GM23338 (cell line): ENCODE results near the gene ARHGAP42. TPM values are rescaled to one million over a fixed set of nuclear protein-coding genes. Genes with fewer than 3 reads are reported as not detected.

Source experiments
- ATAC-seq: fragments of 200-7000 bp; cut with Tn5 transposase; 3 replicates; pipeline ENCODE4 v1.9.1; 2020
- DNase-seq: peaks from one replicate; pipeline ENCODE4 v3.0.0-alpha.2; 2015; ENCODE audit warnings: low spot score
- H2AFZ ChIP-seq: fragments of 200-600 bp; sonication (generic); 2 replicates; pipeline ENCODE4 v1.8.0; 2016; ENCODE audit warnings: antibody characterized with exemption, mild to moderate bottlenecking, moderate library complexity
- H3F3A ChIP-seq: fragments of 200-600 bp; sonication (generic); replicated peaks from 2 replicates; pipeline ENCODE4 v1.8.0; 2017; ENCODE audit warnings: antibody characterized with exemption, mixed run types, low read depth
- H3K27ac ChIP-seq: fragments of 200-600 bp; sonication (generic); 2 replicates; pipeline ENCODE4 v1.6.1; 2016; ENCODE audit warnings: low read depth
- H3K27me3 ChIP-seq: fragments of 200-600 bp; sonication (generic); 2 replicates; pipeline ENCODE4 v1.8.0; 2016; ENCODE audit warnings: mild to moderate bottlenecking, mixed run types, moderate library complexity; ENCODE audit not compliant: insufficient read depth
- H3K36me3 ChIP-seq: fragments of 200-600 bp; sonication (generic); 2 replicates; pipeline ENCODE4 v1.8.0; 2016; ENCODE audit warnings: mild to moderate bottlenecking; ENCODE audit not compliant: insufficient read depth
- H3K4me1 ChIP-seq: fragments of 200-600 bp; sonication (generic); 2 replicates; pipeline ENCODE4 v1.8.0; 2016; ENCODE audit warnings: mild to moderate bottlenecking, moderate library complexity; ENCODE audit not compliant: insufficient read depth
- H3K4me2 ChIP-seq: fragments of 200-600 bp; sonication (generic); 2 replicates; pipeline ENCODE4 v1.7.1; 2017; ENCODE audit warnings: mixed run types
- H3K4me3 ChIP-seq: fragments of 200-600 bp; sonication (generic); 2 replicates; pipeline ENCODE4 v1.6.1; 2016; ENCODE audit warnings: mixed run types
- H3K79me2 ChIP-seq: fragments of 200-600 bp; sonication (generic); replicated peaks from 2 replicates; pipeline ENCODE4 v1.8.0; 2017; ENCODE audit warnings: mild to moderate bottlenecking; ENCODE audit not compliant: insufficient read depth
- H3K9me2 ChIP-seq: fragments of 200-600 bp; sonication (generic); 2 replicates; pipeline ENCODE4 v1.8.0; 2017; ENCODE audit not compliant: insufficient read depth
- H4K20me1 ChIP-seq: fragments of 200-600 bp; sonication (generic); replicated peaks from 2 replicates; pipeline ENCODE4 v1.8.0; 2017; ENCODE audit warnings: mild to moderate bottlenecking; ENCODE audit not compliant: insufficient read depth
- H3K27ac Mint-ChIP-seq: 2 replicates; pipeline ENCODE4 v1.8.0; 2020; ENCODE audit warnings: inconsistent platforms, mild to moderate bottlenecking, moderate library complexity, mixed read lengths
- H3K27me3 Mint-ChIP-seq: 3 replicates; pipeline ENCODE4 v1.8.0; 2022; ENCODE audit warnings: low read depth, mild to moderate bottlenecking, moderate library complexity, mixed read lengths, inconsistent platforms; ENCODE audit not compliant: insufficient read depth, poor library complexity
- H3K36me3 Mint-ChIP-seq: 3 replicates; pipeline ENCODE4 v1.8.0; 2021; ENCODE audit warnings: low read depth, mild to moderate bottlenecking, inconsistent platforms, moderate library complexity, mixed read lengths
- H3K4me1 Mint-ChIP-seq: 3 replicates; pipeline ENCODE4 v1.8.0; 2020; ENCODE audit warnings: mild to moderate bottlenecking, inconsistent platforms, mixed read lengths
- H3K4me3 Mint-ChIP-seq: 3 replicates; pipeline ENCODE4 v1.8.0; 2021; ENCODE audit warnings: moderate library complexity, mild to moderate bottlenecking, inconsistent platforms, mixed read lengths
- H3K9me3 Mint-ChIP-seq: 3 replicates; pipeline ENCODE4 v1.8.0; 2020; ENCODE audit warnings: moderate library complexity, mild to moderate bottlenecking, inconsistent platforms, mixed read lengths
- CREB1 ChIP-seq: fragments of 250-450 bp; sonication (Bioruptor Pico); IDR thresholded peaks from 2 replicates; pipeline ENCODE4 v1.5.0; 2020; ENCODE audit warnings: low read depth, mild to moderate bottlenecking, moderate library complexity
- CTCF ChIP-seq, 2 experiments: fragments of 200-600 bp in 1 of 2; sonication (generic) in 1 of 2; conservative IDR thresholded peaks; 2 replicates each; pipeline versions ENCODE4 v1.5.1 to v1.6.1; 2016 to 2017; ENCODE audit warnings: antibody characterized with exemption in 2 of 2, low read depth in 2 of 2, mild to moderate bottlenecking in 2 of 2, moderate library complexity in 1 of 2
- ETS1 ChIP-seq: IDR thresholded peaks from 2 replicates; pipeline ENCODE4 v1.6.1; 2016; ENCODE audit warnings: antibody characterized with exemption
- EZH2 ChIP-seq: fragments of 200-600 bp; sonication (generic); IDR thresholded peaks from one replicate; pipeline ENCODE4 v1.8.0; 2017; ENCODE audit warnings: antibody characterized with exemption, mild to moderate bottlenecking, low read depth; ENCODE audit not compliant: unreplicated experiment
- EZH2phosphoT487 ChIP-seq: fragments of 200-600 bp; sonication (generic); IDR thresholded peaks from one replicate; pipeline ENCODE4 v1.8.1; 2018; ENCODE audit warnings: antibody characterized with exemption; ENCODE audit not compliant: unreplicated experiment
- JUNB ChIP-seq: IDR thresholded peaks from one replicate; pipeline ENCODE4 v1.6.1; 2016; ENCODE audit warnings: antibody characterized with exemption; ENCODE audit not compliant: unreplicated experiment
- NANOG ChIP-seq: IDR thresholded peaks from 2 replicates; pipeline ENCODE4 v1.6.1; 2016; ENCODE audit warnings: antibody characterized with exemption, borderline replicate concordance
- POLR2AphosphoS5 ChIP-seq: IDR thresholded peaks from 2 replicates; pipeline ENCODE4 v1.6.1; 2016; ENCODE audit warnings: antibody characterized with exemption, low read depth
- REST ChIP-seq: IDR thresholded peaks from one replicate; pipeline ENCODE4 v1.6.1; 2018; ENCODE audit warnings: antibody characterized with exemption; ENCODE audit not compliant: unreplicated experiment
- STAT1 ChIP-seq: IDR thresholded peaks from one replicate; pipeline ENCODE4 v1.6.1; 2016; ENCODE audit warnings: antibody characterized with exemption; ENCODE audit not compliant: unreplicated experiment
- ZNF114 ChIP-seq: fragments of 250-450 bp; sonication (Bioruptor Pico); IDR thresholded peaks from 2 replicates; pipeline ENCODE4 v1.5.0; 2020; ENCODE audit warnings: mild to moderate bottlenecking, moderate library complexity
- ZNF331 ChIP-seq: fragments of 250-450 bp; sonication (Bioruptor Pico); IDR thresholded peaks from 2 replicates; pipeline ENCODE4 v1.5.0; 2020; ENCODE audit warnings: low read depth, mild to moderate bottlenecking, moderate library complexity
- polyA plus RNA-seq: library from polyadenylated mRNA; unstranded; fragments of >200 nt; fragmentation: Nextera tagmentation; extraction: Ambion mirVana; gene quantifications from 2 replicates; pipeline ENCODE4 v1.2.1, GENCODE V29; 2016
- total RNA-seq: library from RNA; depleted of rRNA; stranded (reverse); fragments of >200 nt; shearing (Covaris generic); gene quantifications from 2 replicates; pipeline ENCODE4 v1.2.3, GENCODE V29; 2014

ARHGAP42 gene
- total and polyA plus RNA-seq, 2 experiments from 2014 or later = 23.7 to 35.7 TPM

- TF ChIP-seq CREB1 (CRISPR knock-in tag) (no peak), ZNF331 (CRISPR knock-in tag) (no peak), REST (no peak), NANOG (no peak), EZH2 (no peak)
Observed at GRCh38 chr11:100638648-100639047, 48.4 kb upstream of the ARHGAP42 start (continued).

GRCh38 chr11:100639140-100639539, 47.9 kb upstream of the ARHGAP42 start:
- peak; percentile 55 for ATAC-seq
- no peak for TF ChIP-seq EZH2
- no peak for TF ChIP-seq STAT1
- no peak for TF ChIP-seq ZNF114
- no peak for TF ChIP-seq CTCF (conservative IDR thresholded peaks at IDR 0.05; ENCODE audit: low read depth in 2 of 2)
- no peak for TF ChIP-seq JUNB
- no peak for TF ChIP-seq NANOG
- no peak for TF ChIP-seq EZH2phosphoT487
- no peak for TF ChIP-seq POLR2AphosphoS5
- TF ChIP-seq CREB1 (CRISPR knock-in tag) = no peak
- no peak for TF ChIP-seq ETS1
- TF ChIP-seq REST = no peak

More at GRCh38 chr11:100639140-100639539, 47.9 kb upstream of the ARHGAP42 start:
- no peak overlapping the region for H3K4me3 Mint-ChIP-seq
- peak overlapping the region; percentile 61 for H2AFZ ChIP-seq
- H3K4me2 ChIP-seq = 0 out of 2 replicates have a peak overlapping the region, but pooled peaks have one; percentile 28
- no peaks in the 10 kb centered on the region for H3K36me3 ChIP-seq
- no peaks in the 10 kb centered on the region for H3K27me3 ChIP-seq
- H3K79me2 ChIP-seq = no peaks in the 10 kb centered on the region
- no peaks in the 10 kb centered on the region for H3K36me3 Mint-ChIP-seq
- H3K4me1 ChIP-seq = peaks cover 9% of the 10 kb centered on the region
- H3K9me3 Mint-ChIP-seq = no peaks in the 10 kb centered on the region
- no peak overlapping the region for H3K4me3 ChIP-seq
- H4K20me1 ChIP-seq = no peaks in the 10 kb centered on the region
- peaks cover 5% of the 10 kb centered on the region; the same call in 1 of the 2 replicates for H3K9me2 ChIP-seq
- peaks cover 13% of the 10 kb centered on the region for H3K4me1 Mint-ChIP-seq
- peak overlapping the region; percentile 56; the same call in 1 of the 2 replicates for H3K27ac Mint-ChIP-seq
- no peaks in the 10 kb centered on the region for H3K27me3 Mint-ChIP-seq
- no peak overlapping the region for H3K27ac ChIP-seq
- DNase-seq = no peak
- H3F3A ChIP-seq = no peaks in the 10 kb centered on the region
